Activated CD4-positive, alpha-beta T cell treated with anti-CD3 and anti-CD28 coated beads, Interleukin-10, Interleukin-2, amounts not matched to agents 100 ng/mL and 50 ng/mL, durations not matched to agents 16 hours and 8 hours (primary cell): Measurements from ENCODE around the gene IL21.

Source experiments
- DNase-seq: peaks from one replicate; pipeline ENCODE4 v3.0.0-alpha.2; 2020

IL21 gene

DNA sequence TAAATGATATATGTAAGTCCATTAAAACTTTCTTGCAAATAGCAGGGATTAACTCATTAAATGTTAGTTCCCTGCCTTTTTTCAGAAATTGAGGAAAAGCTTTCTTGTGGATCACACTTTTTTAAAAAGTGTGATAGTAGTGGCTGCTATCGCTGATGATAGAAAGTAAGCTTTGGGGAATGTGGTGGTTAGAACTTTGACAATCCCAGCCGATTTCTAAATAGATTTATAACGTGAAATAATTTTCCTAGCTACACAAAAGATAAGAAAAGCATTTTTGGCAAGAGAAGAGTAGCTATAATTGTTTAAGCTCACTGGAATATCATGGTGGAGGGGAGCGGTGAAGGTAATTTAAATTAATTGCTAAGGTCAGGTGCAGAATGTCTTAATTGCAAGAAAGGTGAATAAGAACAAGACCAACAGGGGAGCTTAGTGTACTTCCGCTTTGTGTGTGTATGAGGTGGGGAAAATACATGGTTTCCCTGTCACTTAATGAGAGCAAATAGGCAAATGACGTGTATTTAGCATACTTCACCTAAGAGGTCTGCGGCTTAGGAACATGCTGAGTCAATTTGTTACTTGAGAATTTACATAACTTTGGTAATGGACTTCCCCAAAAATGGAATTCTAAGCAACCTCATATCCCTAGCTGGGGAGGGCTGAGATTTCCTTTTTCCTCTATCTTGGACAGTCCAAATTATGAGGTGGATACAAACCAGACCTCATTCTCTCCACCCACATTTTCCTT, 11.7 kb upstream of the IL21 start:
- peak; percentile 88 for DNase-seq

DNA sequence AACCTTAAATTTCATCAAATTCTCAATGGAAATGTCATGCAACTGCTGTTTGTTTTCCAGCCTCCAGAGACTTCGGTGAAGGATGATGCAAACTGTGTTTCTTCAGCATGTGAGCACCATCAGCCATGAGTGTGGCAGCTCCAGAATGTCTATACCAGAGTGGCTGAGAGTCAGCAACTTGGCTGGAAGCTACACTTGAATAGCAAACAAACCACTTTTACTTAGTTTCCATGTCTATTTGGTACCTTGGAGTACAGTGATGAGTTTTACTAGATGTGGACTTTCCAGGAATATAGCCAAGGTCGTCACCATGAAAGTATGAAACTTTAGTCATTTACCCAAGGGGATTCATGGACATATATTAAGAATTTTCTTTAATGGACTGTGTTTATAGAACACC, 4.3 kb upstream of the IL21 start:
- no peak for DNase-seq

DNA sequence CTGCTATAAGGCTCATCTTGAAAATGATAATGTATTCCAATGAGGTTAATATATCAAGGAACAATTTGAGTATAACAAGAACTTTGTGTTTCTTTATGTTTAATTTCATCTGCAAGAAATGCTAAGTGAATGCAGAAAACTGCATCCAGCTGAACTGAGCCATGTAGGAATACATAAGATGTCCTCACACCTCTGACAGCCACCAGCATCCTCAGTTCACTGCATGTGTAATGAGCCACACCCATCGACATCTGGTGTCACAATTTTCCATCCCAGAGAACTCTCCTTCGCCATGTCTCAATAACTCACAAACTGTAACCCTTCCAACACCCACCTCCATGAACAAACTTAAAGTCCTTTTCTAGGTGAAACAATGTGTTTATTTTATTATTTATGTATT, 3.3 kb upstream of the IL21 start:
- DNase-seq: no peak

DNA sequence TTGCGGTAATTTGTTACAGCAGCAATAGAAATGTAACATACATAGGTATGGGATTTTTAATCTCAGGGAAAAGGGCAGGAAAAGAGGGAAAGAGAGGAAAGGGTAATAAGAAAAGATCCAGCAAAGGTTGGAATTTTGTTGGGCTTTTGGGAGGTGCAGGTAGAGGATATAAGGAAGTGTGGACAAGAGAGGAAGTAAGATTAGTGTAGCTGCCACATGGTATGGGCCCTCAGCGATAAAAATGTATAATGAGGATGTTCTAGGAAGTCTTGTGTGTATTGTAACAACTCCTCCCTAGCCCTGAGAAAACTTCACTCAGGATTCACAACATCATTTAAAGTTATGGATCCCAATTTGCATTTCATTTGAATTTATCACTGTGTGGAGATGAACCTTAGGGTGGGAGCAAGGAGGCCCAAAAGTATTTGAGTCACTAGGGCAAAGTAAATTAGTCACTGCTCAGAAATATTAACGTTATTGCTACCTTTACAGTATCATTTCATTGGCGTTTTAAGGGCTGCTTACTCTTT, 2.8 kb upstream of the IL21 start:
- DNase-seq: no peak

DNA sequence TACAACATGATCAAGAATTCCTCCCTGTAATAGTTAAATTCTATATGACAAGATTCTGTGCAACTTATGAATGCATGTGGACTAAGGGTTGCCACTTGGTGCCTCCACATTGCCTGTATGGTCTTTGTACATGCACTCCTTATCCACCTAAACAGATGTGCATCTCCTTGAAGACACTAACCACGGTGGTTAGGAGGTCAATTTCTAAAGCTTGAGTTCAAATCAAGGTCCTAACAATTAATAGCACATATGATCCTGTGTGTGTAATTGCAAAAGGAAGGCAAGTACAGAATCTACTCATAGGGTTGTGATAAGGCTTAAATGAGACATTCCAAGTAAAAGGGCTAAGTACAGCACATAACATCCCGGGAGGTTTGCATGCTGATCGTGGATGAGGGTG, 1.5 kb upstream of the IL21 start:
- no peak for DNase-seq

DNA sequence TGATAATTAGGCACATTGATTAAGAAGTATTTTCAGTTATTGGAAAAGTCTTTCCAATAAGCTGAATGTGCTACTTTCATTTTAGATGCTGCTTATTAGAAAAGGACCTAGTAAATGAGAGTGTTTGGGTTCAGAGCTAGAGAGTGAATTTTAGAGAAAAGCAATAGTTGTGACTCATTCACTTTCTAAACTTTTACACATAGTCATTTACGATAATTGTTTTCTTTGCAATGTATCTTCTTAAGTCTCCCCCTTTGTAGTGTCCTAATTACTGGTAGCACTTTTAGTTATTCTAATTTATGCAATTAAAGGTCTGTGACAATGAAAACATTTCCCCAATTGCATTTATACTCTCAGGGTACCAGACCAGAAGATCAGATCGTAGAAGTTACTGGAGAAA, 1.3 kb downstream of the IL21 start:
- peak; percentile 53 for DNase-seq

DNA sequence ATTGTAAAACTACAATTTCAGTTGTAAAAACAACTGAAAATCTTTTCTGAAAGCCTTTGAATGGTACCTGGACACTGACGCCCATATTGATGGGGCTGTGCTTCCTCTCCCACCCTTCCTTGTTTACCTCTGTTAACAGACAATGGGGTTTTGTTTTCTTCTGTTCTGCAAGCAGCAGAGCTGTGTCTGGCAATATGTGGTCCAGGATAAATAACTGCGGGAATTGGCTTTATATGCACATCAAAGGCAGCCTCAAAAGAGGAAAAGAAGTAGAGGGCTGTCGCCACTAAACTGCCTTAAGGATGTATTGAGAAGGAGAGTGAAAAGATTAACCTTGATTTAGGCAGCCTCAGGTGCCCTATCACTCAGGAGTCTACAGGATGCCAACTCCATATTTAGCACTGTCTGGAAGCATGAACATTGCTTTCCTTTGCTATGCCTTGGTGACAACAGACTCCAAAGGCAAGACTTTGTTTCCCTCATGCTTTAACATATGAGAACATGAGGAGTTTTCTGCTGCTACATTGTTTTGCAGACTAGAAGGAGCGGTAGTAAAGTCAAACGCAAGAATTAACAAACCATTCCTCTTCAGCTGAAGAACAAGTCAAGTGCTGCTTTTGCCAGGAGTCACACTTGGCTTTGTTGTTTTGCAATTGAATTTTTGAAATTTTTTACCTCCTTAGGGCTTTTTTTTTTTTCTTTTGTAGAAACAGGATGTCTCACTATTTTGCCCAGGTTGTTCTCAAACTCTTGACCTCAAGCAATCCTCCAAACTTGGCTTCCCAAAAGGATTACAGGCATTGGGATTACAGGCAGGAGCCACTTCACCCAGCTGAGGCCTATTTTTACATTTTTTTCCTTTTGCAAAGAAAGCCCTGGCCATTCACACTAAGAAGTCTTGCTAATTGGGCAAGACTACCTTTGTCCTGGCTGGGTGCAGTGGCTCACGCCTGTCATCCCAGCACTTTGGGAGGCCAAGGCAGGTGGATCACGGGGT, 3.0 kb downstream of the IL21 start:
- DNase-seq: peak; percentile 28

DNA sequence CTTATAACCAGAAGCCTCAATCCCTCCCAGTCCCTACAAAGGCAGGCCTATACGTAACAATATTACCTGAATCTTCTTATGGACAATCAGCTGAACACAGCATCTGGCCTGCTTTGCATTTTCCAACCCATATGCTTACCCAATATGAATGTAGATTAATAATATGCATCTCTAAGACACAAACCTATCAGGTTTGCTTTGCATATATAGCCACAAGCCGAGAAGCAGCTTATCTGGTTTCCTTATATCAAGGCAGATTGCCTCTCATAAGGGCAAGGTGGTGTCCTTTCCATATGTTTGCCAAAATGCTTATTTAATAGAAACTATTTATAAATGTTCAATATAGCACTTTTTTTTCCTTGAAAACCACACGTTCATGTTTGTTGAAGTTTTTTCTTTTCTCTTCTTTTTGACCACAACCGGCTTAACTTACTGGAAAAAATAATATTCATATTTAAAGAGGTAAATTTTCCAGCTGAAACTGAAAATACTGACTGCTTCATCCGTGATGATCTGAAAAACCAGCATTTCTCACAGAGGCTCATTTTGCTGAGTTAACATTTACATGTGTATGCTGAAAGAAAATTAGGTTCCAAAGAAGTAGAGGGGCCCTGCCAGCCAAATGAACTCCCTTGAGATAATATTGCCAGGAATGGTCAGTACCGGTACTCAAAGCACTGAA, 3.8 kb downstream of the IL21 start:
- peak; percentile 67 for DNase-seq

DNA sequence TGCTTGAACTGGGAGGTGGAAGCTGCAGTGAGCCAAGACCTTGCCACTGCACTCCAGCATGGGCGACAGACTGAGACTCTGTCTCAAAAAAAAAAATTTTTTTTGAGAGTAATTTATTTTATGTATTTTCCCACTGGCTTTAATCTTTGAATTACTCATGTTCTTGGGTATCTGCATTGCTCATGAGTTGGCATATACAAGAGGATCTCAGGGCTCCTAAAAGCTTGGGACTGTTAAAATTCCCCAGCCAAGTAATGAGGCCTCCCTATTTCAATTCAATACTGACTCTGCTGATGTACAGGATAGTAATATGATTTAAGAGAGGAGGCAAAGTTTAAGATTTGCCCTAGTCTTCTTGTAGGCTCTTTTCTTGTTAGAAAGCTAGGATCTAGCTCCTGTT, 6.2 kb downstream of the IL21 start:
- DNase-seq: no peak

DNA sequence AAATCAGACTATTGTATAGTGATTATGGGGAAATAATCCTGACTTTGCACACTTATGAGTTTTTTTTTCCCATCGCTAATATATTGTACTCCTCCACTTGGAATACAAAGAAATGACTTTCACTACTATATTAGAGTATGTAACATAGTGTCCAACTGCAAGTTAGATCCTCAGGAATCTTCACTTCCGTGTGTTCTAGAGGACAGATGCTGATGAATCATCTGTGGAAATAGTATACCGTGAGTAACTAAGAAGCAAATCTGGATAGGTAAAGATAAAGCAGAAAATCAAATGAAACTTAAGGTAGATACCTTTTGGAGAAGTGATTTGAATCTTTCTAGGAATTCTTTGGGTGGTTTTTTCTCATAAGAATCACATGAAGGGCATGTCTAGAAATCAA, 8.3 kb downstream of the IL21 start:
- no peak for DNase-seq

DNA sequence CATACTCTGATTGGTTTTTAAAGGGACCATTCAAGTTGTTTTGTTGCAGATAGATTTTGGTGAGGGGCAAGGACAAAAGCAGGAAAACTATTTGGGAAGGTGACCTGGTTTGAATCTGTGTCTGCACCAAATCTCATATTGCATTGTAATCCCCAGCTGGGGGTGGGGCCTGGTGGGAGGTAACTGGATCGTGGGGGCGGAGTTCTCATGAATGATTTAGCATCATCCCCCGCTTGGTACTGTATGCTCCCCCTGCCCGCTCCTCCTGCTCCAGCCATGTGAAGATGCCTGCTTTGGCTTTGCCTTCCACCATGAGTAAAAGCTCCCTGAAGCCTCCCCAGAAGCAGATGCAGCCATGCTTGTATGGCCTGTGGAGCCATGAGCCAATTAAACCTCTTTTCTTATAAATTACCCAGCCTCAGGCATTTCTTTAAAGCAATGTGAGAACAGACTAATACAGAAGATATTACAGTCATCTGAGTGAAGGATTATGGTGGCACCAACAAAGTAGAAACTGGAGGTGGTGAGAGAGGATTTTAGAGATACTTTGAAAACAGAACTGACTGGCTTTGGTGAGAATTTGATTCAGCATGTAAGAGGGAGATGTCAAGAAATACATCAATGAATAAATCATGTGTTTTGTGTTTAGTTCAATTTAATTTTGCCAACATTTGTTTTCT, 14.4 kb downstream of the IL21 start:
- DNase-seq: peak; percentile 28

DNA sequence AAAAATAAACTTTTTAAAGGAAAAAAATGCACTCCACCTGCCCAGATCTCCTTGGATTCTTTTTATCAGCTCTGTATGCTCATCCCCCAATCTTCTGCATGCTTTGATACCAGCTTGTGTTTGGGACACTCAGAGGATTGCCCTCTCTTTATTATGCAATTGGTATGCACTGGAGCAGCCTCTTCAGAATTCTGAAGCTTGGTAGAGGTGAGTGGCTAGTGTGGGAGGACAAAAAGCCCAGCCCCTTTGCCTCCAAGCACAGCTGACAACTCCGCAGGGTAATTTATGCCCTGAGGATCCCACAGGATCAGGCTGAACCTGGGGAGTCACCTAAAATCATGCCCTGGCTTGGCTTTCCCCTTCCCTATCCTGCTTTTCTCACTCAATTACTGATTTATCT, 16.7 kb downstream of the IL21 start:
- no peak for DNase-seq

DNA sequence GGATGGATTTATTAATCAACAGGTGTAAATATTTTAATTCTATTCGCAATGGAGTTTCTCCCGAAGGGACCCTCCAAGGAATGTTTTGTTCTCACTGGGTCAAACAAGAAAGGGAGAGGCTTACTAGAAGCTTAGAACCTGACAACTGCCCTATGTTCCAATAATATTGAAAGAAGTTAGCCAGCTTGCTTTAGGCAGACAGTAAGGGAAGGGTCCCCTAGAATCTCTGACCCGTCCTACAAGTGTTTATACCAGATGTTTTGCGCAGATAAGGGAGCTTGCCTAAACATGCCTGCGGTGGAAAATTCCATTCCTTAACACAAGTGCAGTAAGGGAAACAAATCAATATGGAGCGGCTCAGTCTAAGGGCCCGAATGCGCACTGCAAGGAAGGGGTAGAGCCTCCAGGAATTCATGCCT, 17.7 kb downstream of the IL21 start:
- DNase-seq: no peak

DNA sequence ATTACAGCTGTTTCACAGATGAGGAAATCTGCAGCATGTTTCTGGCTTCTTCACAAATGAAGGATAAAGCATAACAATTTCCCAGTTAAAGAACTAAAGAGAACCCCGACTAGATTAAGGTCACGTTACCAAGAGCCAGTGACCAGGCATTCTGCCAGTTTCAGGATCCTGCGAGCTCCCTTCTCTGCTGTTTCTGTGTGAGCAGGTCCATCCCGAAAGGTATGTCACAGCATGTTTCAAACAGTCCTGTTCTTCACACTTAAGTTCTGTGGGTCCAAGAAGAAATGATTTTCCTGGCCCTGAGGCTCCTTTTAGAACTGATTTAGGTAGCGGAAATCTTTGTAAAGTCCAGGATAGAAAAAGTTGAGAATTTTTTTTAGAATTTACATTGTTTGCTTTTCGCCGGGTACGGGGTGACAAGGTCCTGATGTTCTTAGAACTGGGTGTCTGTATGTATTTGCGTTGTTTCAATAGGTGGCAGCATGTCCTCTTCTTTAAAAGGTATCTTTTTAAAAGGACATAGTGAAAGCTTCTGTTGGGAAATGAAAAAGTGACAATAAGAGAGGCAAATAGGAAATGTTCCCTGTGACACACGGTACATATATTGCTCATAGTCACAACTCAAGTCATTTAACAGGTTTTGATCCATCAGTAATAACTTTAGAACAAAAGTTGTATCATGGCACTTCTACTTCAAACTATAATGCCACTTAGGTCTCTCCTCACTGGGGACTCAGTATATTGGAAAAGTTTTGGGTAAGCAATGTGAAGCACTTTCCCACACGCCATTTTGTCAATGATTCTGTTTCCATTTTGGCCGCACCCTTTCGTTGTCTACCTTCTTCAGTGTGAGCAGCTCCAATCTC, 18.4 kb downstream of the IL21 start:
- DNase-seq: peak; percentile 83

DNA sequence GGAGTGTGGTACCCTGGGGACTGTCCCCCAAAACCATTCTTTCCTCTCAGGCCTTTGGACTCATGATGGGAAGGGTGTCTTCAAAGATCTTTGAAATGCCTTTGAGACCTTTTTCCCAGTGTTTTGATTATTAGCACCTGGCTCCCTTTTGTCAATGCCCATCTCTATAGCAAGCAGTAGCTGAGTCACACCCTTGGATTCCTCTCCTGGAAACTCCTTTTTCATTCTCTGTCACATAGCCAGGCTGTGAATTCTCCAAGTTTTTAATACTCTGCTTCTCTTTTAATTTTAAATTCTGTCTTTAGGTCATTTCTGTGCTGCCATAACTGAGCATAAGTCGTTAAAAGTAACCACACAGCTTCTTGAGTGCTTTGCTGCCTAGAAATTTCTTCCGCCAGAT, 29.7 kb downstream of the IL21 start:
- no peak for DNase-seq

DNA sequence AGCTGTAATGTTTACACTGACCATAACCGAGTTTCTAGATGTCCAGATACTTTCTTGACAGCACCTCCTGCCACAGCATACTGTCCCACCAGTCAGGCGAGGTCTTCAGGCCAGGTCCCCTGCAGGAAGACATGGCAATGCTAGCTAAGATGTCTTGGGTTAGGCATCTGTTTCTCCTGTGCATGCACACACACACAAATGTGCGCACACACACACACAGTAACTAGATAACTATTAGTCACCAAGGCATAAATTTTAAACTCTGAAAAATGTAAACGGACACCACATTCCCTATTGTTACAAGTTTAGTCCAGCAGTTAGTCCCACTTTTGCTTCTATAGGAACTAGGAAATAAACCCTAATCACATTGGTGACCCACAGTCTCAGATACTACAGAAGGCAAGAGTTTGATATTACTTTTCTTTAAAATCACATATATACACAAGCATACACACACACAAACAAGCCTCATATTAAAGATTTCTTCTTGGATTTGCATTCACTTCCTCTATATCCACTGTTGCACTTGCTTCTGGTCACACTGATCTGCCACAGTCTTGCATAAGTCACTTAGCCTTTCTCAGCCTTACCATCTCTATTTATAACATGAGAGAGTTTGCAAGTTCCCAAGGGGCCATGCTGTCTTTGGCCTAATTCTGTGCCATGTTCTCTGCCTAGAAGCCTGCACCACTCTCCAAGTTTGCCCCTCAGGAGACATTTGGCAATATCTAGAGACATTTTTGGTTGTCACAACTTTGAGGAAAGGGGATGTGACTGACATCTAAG, 32.2 kb downstream of the IL21 start:
- DNase-seq: no peak

DNA sequence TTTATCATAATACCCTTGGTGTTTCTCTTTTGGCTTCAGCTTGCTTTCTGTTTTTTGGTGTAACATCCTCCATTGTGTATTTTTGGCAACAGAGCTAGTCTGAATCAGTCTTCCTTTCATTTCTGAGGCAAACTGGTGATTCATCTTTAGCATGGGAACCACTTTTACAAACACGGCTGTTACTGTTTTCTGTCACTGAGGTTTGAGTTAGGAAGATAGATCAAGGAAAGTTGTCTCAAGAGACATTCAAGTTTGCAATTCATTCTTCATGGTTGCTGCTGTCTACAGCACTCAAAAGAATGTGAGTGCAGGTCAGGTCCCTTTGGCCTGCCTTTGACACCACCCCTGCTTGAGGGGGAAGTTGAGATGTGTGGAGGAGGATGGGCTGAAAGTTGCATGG, 36.3 kb downstream of the IL21 start:
- peak; percentile 86 for DNase-seq

DNA sequence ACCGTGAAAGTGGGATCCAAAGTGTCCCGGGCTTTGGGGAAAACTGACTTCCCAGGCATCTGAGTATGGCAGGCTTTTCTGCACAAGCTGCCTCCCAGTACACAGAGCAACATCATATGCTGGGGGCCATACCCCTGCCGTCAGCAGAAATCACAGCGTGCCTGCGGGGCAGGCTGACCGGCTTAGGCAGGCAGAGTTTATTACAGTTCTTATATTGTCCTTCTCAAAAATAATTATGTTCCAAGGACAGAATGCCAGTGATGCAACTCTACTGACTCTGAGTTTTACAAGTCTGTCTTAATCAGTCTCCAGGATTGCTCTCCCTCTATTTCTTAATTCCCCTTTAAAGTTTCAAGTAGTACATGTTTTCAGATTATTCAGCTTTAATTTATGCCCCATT, 37.0 kb downstream of the IL21 start:
- no peak for DNase-seq

DNA sequence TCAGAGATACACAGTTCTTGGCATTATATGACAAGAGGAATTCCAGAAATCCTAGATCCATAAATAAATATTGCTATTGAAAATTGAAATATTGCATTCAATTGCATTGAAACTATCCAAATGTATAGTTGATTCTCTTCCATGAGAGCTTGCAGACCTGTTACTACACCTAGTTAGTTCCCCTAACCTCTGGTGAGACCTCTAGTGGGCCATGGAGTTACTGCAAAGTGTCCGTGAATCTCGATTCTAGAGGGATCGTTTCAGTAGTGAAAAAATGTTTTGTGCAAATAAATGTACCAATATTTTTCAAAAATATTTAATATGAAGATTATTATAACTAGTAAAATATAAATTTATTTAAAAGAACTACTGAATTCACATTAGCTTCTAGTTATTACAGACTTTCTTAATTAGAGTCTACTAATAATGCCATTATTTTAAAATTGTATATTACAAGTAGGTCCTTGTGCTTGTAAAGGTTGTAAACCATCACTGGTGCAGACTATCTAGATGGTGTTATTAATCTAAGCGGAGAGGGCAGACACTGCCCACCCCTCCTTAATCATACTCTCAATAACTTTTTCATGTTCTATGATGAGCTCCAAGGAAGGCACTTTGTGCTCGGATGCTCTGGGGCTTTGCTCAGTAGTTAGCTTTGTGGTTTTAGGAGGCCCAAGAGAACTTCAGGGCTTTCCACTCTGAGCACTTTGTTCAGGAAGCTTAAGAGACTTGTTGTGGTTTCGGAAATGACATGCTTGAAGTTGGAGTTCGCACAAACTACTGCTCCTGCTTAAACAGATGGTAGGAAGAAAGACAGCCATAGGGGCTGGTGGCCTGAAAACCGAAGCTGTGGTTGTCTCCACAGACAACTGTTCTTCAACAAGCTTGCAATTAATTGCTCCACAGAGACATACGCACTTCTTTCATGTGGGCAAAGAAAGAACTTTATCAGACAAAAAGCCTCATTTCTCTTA, 42.8 kb downstream of the IL21 start:
- peak; percentile 85 for DNase-seq

DNA sequence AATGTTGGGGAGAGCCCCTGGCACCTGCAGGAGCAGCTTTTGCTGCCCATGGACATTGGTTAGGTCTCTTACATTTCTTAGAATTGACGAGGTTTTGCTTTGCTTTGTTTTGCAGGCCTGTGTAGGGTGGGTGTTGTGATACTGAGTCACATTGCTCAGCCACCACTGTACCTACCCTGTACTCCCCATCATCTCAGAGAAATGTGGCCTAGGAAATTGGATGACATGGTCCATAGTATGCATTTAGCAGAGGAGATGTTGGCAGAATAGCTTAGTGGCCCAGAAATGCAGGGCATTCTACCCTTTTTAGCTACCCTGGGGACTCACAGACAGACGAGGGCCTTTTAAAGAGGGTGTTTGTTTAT, 43.7 kb downstream of the IL21 start:
- no peak for DNase-seq
